Panc1 (cell line): ENCODE data around the gene LRRTM3.

Experiments
- CTCF ChIP-seq: fragments of 450-650 bp; IDR thresholded peaks from 2 replicates; pipeline ENCODE4 v1.5.1; 2017; ENCODE audit warnings: mild to moderate bottlenecking
- POLR2AphosphoS5 ChIP-seq: IDR thresholded peaks from 2 replicates; pipeline ENCODE4 v1.6.1; 2012; ENCODE audit warnings: mild to moderate bottlenecking, low read depth, low read length, moderate library complexity
- REST ChIP-seq, 2 experiments: IDR thresholded peaks; 2 replicates each; pipeline ENCODE4 v1.6.1; 2011 to 2012; ENCODE audit warnings: low read depth in 2 of 2, control low read depth in 1 of 2, low read length in 1 of 2, mild to moderate bottlenecking in 1 of 2, moderate library complexity in 1 of 2; ENCODE audit not compliant: insufficient read depth in 1 of 2
- SIN3A ChIP-seq: IDR thresholded peaks from 2 replicates; pipeline ENCODE4 v1.6.1; 2012; ENCODE audit warnings: low read depth, mild to moderate bottlenecking, low read length, moderate library complexity, borderline replicate concordance; ENCODE audit not compliant: insufficient read depth

- TF ChIP-seq CTCF (no peak), SIN3A (no peak), REST (IDR thresholded peaks at IDR 0.05; ENCODE audit: insufficient read depth in 1 of 2, low read depth in 2 of 2, low read length in 1 of 2) (no peak), POLR2AphosphoS5 (no peak)
These were observed 1.6 kb downstream of the LRRTM3 start for GRCh38 chr10:66927251-66927935.
